Nephron progenitor cell (in vitro differentiated cells): ENCODE data around the gene TIMMDC1.
A peak's percentile ranks its signal among the peaks of the same experiment; 100 is the strongest.

ENCODE experiments used
- DNase-seq: peaks from one replicate; pipeline ENCODE4 v3.0.0; 2021
- H3K27ac Mint-ChIP-seq: 2 replicates; pipeline ENCODE4 v1.8.0; 2021; ENCODE audit warnings: mild to moderate bottlenecking, moderate library complexity, mixed read lengths
- H3K27me3 Mint-ChIP-seq: 2 replicates; pipeline ENCODE4 v1.8.0; 2021; ENCODE audit warnings: mild to moderate bottlenecking, low read depth, mixed read lengths; ENCODE audit not compliant: poor library complexity
- H3K36me3 Mint-ChIP-seq: 2 replicates; pipeline ENCODE4 v1.8.0; 2021; ENCODE audit warnings: low read depth, mixed read lengths
- H3K4me1 Mint-ChIP-seq: 2 replicates; pipeline ENCODE4 v1.8.0; 2021; ENCODE audit warnings: mixed read lengths
- H3K4me3 Mint-ChIP-seq: 2 replicates; pipeline ENCODE4 v1.8.0; 2021; ENCODE audit warnings: mild to moderate bottlenecking, moderate library complexity, mixed read lengths
- H3K9me3 Mint-ChIP-seq: 2 replicates; pipeline ENCODE4 v1.8.0; 2021; ENCODE audit warnings: mild to moderate bottlenecking, moderate library complexity, mixed read lengths
- TF ChIP-seq, protein P1 (sequence below): fragments of 200-600 bp; sonication (generic); IDR thresholded peaks from 2 replicates; pipeline ENCODE4 v1.5.0; 2021; ENCODE audit warnings: antibody characterized with exemption

Gene TIMMDC1

DNA sequence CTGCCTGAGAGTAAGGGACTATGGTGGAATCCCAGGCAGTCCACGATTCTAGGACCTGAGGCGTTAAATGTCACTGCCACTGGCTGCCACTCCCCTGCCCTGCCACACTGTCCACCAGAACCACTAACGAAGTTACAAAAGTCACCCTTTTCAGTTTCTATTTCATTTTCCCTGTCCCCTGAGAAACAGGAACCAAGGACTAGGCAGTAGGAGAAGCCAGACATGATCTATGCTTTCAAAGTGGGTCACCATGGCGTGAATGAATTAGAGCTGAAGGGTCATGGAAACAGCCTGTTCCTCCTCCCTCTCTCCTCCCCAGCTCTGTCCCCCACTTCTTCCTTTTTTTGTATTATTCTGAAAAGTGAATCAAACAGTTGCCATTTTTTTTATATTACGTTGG is 71.9 kb downstream of the TIMMDC1 start:
- Mint-ChIP-seq H3K9me3 (peaks cover 17% of the 10 kb centered on the region), H3K27ac (peak overlapping the region; percentile 91), H3K4me1 (peaks cover 25% of the 10 kb centered on the region), H3K4me3 (no peak overlapping the region), H3K36me3 (no peaks in the 10 kb centered on the region), H3K27me3 (peaks cover 15% of the 10 kb centered on the region)
- TF ChIP-seq, protein P1, sequence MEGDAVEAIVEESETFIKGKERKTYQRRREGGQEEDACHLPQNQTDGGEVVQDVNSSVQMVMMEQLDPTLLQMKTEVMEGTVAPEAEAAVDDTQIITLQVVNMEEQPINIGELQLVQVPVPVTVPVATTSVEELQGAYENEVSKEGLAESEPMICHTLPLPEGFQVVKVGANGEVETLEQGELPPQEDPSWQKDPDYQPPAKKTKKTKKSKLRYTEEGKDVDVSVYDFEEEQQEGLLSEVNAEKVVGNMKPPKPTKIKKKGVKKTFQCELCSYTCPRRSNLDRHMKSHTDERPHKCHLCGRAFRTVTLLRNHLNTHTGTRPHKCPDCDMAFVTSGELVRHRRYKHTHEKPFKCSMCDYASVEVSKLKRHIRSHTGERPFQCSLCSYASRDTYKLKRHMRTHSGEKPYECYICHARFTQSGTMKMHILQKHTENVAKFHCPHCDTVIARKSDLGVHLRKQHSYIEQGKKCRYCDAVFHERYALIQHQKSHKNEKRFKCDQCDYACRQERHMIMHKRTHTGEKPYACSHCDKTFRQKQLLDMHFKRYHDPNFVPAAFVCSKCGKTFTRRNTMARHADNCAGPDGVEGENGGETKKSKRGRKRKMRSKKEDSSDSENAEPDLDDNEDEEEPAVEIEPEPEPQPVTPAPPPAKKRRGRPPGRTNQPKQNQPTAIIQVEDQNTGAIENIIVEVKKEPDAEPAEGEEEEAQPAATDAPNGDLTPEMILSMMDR: no peak
- no peak for DNase-seq

- H3K9me3 Mint-ChIP-seq: peaks cover 17% of the 10 kb centered on the region
- H3K27me3 Mint-ChIP-seq: peaks cover 13% of the 10 kb centered on the region
- no peak overlapping the region for H3K27ac Mint-ChIP-seq
These were observed 72.9 kb downstream of the TIMMDC1 start for GRCh38 chr3:119571230-119571629.

DNA sequence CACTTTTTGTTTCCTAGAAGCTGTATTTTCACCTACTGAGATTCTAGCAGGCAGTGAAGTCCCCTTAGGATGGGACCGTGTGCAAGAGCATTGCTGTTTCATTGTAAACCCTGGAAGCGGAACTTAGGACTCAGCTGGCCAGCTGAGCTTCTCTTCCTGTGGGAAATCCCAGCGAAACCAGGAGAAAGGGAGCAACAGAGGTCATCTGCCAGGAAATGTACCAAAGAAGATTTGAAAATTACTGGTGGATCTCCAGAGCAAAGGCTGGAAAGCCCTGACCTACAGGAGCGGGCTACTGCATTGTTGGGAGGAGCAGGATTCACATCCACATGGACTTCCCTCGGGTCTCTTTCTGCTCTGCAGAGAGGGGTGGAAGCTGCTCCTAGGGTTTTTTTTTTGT is 73.3 kb downstream of the TIMMDC1 start:
- peaks cover 11% of the 10 kb centered on the region for H3K27me3 Mint-ChIP-seq
- H3K4me3 Mint-ChIP-seq: no peak overlapping the region
- peaks cover 25% of the 10 kb centered on the region for H3K4me1 Mint-ChIP-seq
- H3K27ac Mint-ChIP-seq: no peak overlapping the region
- no peak for DNase-seq
- H3K9me3 Mint-ChIP-seq: peaks cover 17% of the 10 kb centered on the region
- TF ChIP-seq, protein P1: no peak
- H3K36me3 Mint-ChIP-seq: no peaks in the 10 kb centered on the region

More at GRCh38 chr3:119571230-119571629, 72.9 kb downstream of the TIMMDC1 start:
- H3K36me3 Mint-ChIP-seq: no peaks in the 10 kb centered on the region
- H3K4me1 Mint-ChIP-seq: peaks cover 25% of the 10 kb centered on the region
- no peak for DNase-seq
- H3K4me3 Mint-ChIP-seq: no peak overlapping the region
- TF ChIP-seq, protein P1: no peak
